EH (cell line): ENCODE data around the gene MYO5A.
A peak's percentile ranks its signal among the peaks of the same experiment; 100 is the strongest.
"Not testable (repeated sequence)": the region's sequence is repeated elsewhere in the genome, so short reads cannot be mapped to it uniquely, and the experiment has no call there.

ENCODE experiments used
- DNase-seq: peaks from one replicate; pipeline ENCODE4 v3.0.0-alpha.2; 2015; ENCODE audit warnings: low read depth

The MYO5A gene

DNA sequence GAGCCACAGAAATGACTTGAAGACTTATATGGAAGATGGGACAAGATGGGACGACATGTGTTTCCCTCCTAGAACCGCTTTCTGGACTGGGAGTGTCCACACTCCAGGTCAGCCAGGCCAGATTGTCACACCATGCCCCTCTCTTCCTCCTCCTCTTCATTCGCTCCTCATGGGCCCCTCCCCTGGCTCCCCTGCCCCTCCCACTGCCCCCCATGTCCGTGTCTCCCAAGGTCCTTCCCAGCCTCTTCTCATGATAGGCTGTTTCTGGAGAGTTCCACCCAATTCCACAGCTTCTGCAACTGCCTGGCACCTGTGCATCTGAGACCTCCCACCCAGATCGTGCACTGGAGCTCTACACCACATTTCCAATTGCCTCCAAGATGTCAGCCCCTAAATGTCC is 239.7 kb downstream of the MYO5A start:
- DNase-seq, result no peak

DNA sequence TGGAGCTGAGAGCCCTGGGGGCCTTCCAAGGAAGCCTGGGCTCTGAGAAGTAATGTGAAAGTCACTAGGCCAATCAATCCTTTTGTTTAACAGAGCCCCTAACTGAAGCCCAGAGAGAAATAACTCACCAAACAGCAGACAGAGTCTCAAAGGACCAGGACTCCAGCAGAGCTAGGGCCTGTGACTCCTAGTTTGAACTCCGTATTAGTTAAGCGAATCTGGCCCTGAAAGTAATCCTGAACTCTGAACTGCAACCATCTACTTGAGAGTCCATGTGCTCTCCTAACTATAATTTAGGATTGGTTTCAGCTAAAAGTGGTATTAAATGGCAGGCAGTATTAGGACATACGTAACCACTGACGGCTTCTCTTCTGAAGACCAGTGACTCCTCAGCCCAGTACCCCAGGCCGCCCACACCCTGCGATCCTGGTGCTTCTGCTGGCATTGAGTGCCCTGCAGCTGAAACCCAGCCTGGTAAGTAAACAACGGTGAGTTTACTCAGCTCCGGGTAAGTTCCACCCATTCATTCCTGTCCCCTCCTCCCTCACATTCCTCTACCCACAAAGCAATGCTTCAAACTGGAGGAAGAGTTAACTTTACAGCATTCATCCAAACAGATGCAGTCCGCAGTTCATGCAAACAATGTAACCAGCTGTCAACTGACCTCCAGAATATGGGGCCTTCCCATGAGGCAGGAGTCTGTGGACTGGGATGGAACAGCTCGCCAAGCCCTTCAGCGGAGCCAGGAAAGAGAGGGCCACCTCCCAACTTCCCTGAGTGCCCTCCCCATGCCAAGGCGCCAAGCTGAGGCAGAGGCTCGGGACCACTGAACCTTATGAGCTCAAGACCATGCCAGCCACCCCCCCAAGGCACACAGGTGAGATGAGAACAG is 240.4 kb downstream of the MYO5A start:
- peak; percentile 16 for DNase-seq

DNA sequence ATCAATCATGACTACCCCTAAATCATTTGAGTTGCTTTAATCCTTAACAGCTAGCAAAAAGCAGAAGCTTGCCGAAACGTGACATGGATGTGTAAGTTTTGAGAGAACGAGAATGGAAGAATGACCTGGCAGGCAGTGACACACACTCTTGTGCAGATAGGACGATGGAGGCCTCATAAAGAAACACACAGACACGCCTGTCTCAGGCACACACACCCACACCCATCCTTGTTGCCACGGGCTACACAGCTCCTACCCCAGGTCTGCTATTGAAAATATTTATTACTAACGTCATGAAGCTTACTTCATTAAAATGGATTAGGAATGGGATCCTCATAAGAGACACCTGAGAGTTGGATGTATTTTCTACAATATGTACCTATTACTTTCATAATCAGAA is 241.6 kb downstream of the MYO5A start:
- DNase-seq, result no peak

DNA sequence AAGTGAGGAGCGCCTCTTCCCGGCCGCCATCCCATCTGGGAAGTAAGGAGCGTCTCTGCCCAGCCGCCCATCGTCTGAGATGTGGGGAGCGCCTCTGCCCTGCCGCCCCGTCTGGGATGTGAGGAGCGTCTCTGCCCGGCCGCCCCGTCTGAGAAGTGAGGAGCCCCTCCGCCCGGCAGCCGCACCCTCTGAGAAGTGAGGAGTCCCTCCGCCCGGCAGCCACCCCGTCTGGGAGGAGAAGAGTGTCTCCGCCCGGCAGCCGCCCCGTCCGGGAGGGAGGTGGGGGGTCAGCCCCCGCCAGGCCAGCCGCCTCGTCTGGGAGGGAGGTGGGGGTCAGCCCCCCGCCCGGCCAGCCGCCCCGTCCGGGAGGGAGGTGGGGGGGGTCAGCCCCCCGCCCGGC is 242.7 kb downstream of the MYO5A start:
- DNase-seq, result not testable (repeated sequence)

DNA sequence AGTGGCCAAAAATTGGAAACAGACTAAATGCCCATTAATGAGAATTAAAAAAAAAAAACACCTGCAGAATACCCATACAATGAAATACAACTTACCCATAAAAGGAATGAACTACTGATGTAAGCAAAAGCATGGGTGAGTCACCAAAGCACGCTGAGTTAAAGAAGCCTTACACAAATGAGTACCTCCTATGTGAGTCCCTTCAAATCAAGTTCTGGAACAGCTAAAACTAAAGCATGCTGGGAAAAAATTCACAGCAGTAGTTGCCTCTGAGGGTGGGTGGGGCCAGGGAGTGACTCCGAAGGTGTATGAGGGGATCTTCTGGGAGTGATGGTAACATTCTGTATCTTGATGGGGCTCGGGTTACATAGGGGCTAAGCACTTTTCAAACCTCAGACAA is 244.5 kb downstream of the MYO5A start:
- DNase-seq, result peak; percentile 38

DNA sequence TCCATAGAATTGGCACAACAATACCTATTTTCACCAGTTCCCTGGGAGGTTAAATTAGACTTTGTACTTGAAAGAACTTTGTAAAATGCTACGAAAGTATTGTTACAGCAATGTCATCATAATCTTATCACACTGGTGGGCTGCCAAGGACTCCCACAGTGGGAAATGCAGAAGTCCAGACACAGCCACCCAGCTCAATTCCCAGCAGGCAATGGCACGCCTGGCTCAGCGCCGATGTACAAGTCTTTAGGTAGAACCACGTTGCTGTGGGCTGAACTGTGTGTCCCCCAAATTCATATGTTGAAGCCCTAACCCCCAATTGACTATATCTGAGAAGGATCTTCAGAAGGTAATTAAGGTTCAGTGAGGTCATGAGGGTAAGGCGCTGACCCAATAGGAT is 245.4 kb downstream of the MYO5A start:
- DNase-seq, result no peak

DNA sequence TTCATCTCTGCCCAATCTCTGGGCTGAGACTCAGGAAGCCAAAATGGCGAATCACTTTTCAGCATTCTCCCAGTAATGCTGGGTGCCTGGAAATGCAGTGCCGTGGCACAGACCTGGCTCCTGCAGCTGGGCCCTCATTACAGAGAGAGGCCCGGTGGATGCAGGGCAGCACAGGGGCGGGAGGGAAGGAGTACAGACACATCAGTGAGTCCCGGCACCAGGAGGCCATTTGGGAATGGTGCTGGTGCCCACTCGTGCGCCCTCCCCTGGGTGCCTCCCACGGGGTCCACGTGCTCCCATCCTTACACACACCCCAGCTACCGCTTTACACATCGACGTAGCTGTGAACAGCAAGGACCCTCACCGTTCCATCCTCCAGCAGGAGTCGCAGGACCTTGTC is 246.3 kb downstream of the MYO5A start:
- DNase-seq, result no peak

DNA sequence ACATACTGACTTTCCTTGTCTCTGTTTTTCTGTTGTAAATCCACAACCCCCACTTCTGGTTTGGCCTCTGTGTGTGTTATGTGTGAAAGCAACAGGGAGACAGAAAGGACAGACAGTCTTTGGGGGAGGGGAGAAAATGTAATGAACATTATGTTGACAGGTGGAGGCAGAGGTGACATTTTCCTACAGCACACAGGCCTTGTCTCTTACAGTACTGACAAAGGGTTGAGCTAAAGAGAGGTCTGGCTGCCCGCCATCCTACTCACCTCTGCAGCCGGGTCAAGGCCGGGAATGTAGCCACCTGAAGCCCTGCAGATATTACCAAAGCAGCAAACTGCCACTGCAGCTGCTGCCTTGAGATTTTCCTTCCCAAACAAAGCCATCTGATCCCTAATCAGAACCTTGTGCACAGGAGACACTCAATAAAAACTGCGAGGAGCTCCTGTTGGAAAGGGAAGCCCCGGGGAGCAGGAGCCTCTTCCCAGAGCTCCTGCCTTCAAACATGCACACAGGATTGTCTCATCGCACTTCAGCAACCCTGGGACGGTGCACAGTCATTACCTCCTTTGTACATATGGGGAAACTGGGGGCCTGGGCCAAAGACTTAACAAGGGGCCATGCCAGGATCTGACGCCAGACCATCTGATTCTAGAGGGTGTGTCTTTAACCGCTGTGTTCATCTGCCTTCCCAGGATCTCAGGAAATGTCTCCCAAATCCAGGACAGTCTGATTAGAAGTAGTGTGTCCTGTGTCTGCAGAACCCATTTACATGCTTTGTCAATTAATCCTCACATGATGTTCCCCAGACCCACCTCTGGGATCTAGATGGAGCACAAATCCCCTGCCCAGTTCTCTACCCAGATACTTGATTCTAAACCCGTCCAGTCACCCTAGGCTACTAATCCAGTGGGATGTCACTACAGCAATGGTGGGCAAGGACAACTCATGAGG is 247.3 kb downstream of the MYO5A start:
- no peak for DNase-seq

DNA sequence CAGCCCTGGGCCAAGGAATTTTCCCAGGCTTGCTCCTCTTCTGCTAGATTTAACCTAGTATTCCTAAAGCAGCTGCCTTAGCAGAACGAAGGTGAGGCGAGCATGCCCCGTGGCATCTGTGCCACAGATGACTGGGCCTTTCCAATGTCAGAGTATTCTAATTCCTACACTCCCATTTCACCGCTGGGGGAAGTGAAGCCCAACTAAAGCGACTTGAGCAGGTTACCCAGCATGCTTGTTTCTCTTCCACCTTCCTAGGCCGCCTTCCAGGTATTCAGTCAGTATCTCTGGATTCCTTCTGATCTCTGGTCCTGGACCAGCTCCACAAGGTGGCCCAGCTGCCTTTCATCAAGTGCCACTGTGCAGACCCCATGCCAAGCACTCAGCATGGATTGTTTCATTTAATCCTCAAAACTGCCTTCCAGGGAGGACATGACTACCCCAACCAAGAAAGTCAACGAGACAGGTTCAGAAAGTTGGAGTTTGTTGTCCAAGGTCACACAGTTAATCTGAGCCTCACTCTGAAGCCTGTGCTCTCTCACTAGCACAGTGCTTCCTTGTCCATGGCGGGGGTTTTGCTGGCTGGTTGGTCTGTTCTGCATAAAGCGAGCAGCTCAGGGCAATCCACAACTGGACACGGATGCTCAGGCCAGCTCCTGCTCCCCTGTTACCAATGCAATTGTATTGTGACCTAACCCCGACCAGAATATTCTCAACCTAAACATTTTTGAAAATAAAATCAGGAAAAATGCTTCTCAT is 248.2 kb downstream of the MYO5A start:
- DNase-seq, result no peak

DNA sequence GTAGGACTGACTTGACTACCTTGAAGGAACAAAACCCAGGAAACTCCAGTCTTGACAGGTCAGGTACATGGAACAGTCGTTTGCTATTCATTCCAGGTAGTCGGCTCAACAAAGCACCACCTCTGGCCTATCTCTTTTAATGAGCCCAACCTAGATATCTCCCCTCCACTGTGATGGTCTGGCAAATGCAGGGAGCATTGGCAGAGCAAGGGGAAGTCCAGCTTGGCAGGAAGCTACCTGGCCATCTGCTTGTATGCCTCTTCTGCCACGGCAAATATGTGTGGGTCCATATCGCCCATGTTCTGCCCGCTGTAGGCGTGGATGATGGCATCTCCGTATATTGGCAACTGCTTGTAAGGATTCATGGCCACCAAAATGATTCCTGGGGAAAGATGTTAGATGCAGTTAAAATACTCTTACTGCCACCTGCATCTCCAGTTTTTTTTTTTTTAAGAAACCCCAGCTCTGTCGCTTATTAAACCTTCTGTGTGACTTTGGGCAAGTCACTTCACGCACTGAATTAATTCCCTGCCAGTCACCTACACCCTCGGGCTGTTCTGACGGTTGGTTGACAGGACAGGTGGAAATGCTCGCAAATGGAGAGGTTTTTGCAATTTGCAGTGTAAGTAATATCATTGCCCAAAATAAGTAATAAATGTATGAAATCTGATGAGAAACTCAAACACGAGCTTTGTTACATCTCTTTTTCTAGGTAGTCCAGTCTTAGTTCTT is 249.9 kb downstream of the MYO5A start:
- DNase-seq, result no peak

DNA sequence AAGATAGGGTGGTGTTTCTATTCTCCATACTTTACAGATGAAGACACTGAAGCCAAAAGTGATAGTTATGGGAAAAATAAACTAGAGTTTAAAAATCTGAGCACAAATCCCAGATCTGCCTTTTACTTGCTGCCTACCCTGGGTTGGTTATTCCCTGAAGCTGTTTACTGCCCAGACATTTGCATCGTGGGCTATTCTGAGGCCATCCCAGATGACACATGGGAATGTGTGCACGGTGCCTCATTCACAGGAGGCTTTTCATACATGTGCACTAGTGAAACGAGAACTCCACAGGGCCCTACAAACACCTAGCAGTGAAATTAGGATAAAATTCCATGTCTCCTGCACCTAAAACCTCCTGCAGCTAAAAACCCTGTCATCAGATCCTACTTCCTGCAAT is 250.5 kb downstream of the MYO5A start:
- no peak for DNase-seq

DNA sequence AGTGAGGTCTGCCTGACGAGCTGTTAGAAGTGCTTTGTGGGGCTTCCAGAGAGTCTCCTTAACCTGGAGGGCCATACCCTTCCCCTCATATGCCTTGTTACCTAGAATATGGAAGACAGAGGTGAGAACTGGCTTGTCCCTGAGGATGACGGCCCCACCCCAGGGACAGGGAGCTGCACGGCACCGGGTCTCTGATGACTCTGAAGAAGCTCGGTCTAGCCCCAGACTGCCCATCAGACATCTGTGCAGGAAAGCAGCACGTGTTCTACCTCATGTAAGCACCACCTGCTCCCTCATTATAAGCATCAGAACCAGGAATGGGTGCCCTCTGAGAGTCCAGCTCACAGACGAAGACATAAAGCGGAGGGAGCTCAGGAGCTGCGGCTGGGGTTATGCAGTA is 251.1 kb downstream of the MYO5A start:
- DNase-seq, result no peak

DNA sequence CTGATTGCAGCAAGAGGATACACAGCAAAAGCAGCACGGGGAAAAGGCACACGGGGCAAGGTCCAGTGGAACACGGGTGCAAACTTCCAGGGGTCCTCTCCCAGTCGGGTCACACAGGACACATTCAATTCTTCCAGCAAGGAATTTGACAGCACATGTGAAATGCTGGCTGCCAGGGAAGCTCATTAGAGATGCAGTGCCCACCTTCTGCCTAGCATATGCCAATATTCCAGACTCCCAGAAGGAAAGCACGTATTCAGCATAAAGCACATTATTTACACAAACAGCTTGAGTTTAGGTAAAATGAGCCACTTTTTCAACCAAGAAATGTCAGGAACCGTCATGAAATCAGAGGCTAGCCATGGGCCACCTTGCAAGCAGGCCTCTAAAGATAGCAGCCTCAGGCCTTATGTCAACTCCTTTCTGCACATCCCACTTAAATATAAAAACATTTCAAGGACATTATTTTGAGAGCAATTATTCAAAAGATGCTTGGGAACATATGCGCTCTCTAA is 252.4 kb downstream of the MYO5A start:
- no peak for DNase-seq

DNA sequence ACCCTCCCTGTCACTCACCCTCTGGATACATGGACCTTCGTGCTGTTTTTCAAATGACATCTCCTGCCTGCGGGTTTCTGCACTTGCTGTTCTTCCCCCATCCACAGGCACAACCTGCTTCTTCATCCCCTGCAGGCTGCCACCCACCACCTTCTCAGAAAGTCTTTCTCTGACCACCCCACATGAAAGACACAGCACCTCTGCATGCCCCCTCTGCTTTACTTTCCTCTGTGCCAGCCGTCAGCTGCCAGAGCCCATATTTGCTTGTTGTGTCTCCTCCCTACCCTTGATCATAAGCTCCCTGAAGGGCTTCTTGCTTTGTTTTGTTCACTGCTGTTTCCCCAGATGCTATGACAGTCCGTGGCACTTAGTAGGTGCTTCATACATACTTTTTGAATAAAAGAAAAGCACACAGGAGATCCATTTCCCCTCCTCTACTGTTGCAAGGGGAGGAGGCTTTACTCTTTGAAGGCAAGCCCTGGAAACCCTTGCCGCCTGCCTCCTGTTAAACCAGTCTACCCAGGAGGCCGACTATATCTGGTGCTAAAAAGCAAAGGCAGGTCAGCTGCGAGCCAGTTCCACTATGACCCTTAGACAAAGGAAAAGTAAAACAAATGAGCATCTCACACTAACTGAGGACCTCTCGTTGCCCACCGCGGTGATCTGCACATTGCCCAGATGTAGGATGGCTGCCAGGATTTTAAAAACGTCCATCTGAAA is 265.0 kb downstream of the MYO5A start:
- no peak for DNase-seq

DNA sequence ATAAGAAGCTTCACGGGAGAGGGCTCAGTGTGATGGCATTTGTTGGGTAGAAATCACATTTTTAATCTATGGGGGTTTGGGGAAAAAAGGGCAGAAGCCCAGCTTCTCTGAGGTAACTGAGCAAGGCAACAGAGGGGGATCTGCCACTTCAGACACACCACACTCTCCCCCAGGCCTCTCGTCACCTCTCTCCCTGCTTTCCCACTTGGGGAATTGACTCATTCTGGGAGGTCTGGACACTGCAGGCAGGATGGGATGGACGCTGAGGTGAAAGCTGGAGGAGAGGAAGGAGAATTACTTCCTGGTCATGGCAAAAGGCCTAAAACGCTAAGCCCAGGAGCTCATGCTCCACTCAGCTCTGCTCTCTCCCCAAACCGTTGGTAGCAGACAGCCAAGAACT is 266.3 kb downstream of the MYO5A start:
- peak; percentile 22 for DNase-seq

DNA sequence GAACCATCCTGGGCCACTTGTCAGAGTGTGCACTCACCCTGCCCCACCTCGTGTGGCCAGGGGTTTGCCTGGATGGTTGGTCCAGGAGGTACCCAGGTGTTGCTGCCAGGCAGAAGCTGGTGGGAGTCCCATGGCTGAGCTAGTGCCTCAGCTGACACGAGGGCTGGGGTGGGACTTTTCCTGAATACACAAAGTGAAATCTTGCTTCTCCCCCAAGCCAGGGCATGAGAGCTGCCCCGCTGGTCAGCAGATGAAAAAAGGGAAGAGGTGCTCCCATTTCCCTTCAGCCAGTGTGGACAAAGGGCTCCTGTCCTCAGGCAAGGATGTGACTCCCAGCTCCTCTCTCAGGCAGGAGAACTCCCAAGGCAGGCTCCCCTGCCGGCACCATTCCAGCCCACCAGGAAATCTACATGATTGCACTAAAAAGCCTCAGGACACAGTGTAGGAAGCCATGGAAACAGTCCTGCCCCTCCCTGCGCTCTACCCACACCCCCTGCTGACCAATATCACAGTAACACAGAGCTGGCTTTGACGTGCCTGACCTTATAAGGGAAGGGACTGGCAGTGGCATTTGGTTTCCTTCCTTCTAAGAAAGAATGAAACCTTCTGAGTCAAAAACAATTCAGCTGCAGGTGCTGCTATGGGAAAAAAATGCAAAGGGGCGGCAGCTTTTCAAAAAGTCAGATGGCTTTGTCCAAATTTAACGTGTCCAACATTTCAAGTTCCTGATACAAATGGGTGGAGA is 267.0 kb downstream of the MYO5A start:
- peak; percentile 93 for DNase-seq

DNA sequence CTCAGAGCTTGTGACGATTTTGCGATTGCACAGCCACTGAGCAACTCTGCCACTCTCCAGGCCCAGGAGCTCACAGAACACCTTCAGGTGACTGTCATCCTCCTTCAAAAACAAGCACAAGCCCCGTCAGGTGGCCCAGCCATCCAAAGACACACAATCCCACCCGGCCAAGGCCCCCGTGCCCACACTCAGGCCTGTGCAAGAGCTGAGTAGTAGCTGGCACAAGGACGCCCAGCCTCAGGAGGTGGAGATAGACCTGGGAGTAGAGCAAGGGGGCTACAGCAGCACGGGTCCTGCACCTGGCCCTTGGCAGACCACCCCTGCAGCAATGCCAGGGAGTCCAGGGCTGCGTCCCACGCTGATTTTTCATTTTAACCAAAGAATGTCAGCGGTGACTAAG is 267.7 kb downstream of the MYO5A start:
- no peak for DNase-seq

DNA sequence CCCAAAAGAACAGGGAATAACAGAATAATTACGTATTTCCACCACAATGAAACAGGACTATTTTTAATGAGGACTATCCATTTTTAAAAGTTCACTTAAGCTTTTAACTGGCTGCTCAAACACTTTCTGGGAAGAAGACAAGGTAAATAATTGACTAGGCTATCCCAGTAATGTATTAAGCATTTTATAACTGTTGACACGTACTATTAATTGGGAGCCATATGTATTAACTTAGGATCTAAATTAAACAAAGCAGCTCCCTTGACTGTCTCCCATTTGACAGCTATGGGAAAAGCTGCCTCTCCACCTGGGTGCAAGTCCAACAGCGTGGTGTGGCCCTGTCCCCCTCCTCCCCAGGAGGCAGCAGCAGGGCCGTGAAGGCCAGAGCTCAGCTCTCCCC is 269.2 kb downstream of the MYO5A start:
- DNase-seq, result no peak

DNA sequence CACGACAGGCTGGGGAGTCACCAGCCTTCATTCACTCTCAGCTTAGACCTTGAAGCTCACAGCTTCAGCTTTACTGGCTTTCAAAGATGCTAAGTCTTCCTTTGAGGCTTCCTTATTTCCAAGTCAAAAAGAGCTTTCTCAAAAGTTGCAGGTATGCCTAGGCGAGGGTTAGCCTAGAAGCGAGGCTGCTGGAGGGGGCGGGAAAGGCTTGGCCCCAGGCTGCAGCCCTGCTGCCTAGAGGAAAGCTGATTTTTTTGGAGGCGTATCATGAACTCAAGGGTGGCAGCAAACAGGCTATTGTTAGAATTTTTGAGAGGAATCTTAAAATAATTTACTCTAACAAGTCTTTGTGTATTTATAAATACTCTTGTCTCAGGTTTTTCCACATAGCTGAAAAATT is 270.2 kb downstream of the MYO5A start:
- no peak for DNase-seq

DNA sequence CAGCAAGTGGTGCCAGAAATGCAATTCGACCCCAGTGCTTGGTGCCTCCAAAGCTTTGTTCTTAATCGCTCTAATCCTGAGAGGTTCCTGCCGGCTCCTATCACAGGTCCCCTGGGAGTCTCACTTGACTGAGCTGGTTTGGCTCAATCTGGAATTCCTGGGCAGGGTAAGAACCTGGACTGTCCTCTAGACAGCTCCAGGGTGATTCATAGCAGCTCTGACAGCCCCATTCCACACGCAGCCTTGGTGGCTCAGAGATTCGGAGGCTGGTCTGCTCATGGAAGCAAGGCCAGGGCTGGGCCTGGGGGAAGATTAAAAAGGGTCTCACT is 271.0 kb downstream of the MYO5A start:
- peak; percentile 53 for DNase-seq
